Trophoblast cell (in vitro differentiated cells and primary cell): ENCODE data around the gene FASTK.

Source experiments
- DNase-seq, 2 donors: peaks; one replicate each; pipeline ENCODE4 v3.0.0-alpha.2; 2016
- H2AFZ ChIP-seq: 2 replicates; pipeline ENCODE4 v1.6.1; 2013; ENCODE audit warnings: low read length, moderate library complexity, mild to moderate bottlenecking; ENCODE audit not compliant: insufficient read depth, poor library complexity
- H2AK5ac ChIP-seq: 2 replicates; pipeline ENCODE4 v1.6.1; 2013; ENCODE audit warnings: mild to moderate bottlenecking, low read length
- H2BK120ac ChIP-seq: 2 replicates; pipeline ENCODE4 v1.6.1; 2013; ENCODE audit warnings: low read length, mild to moderate bottlenecking, moderate library complexity; ENCODE audit not compliant: insufficient read depth, poor library complexity
- H2BK12ac ChIP-seq: 2 replicates; pipeline ENCODE4 v1.6.1; 2013; ENCODE audit warnings: mild to moderate bottlenecking, low read length, moderate library complexity
- H2BK5ac ChIP-seq: 2 replicates; pipeline ENCODE4 v1.6.1; 2013; ENCODE audit warnings: low read length, low read depth, moderate library complexity, mild to moderate bottlenecking; ENCODE audit not compliant: poor library complexity
- H3K14ac ChIP-seq: 2 replicates; pipeline ENCODE4 v1.6.1; 2013; ENCODE audit warnings: mild to moderate bottlenecking, low read length
- H3K18ac ChIP-seq: 2 replicates; pipeline ENCODE4 v1.6.1; 2013; ENCODE audit warnings: mild to moderate bottlenecking, low read length
- H3K23ac ChIP-seq: 2 replicates; pipeline ENCODE4 v1.6.1; 2013; ENCODE audit warnings: low read length
- H3K27ac ChIP-seq: 2 replicates; pipeline ENCODE4 v1.5.1; 2013; ENCODE audit warnings: low read depth, mild to moderate bottlenecking, inconsistent platforms, low read length, moderate library complexity
- H3K27me3 ChIP-seq: 2 replicates; pipeline ENCODE4 v1.6.1; 2013; ENCODE audit warnings: inconsistent platforms, mild to moderate bottlenecking, low read length, moderate library complexity; ENCODE audit not compliant: insufficient read depth
- H3K36me3 ChIP-seq, 2 experiments: 1 replicate in 1 of 2; 2 replicates in 1 of 2; pipeline ENCODE4 v1.6.1; 2013; ENCODE audit warnings: low read length in 2 of 2, mild to moderate bottlenecking in 2 of 2, moderate library complexity in 1 of 2; ENCODE audit not compliant: insufficient read depth in 2 of 2, control insufficient read depth in 1 of 2
- H3K4ac ChIP-seq: 2 replicates; pipeline ENCODE4 v1.6.1; 2013; ENCODE audit warnings: low read depth, mild to moderate bottlenecking, low read length, moderate library complexity
- H3K4me1 ChIP-seq, 2 experiments: 1 replicate in 1 of 2; 2 replicates in 1 of 2; pipeline ENCODE4 v1.6.1; 2013; ENCODE audit warnings: low read length in 2 of 2, mild to moderate bottlenecking in 2 of 2, moderate library complexity in 1 of 2; ENCODE audit not compliant: insufficient read depth in 2 of 2, control insufficient read depth in 1 of 2
- H3K4me2 ChIP-seq: 2 replicates; pipeline ENCODE4 v1.6.1; 2013; ENCODE audit warnings: inconsistent platforms, mild to moderate bottlenecking, low read length, moderate library complexity
- H3K4me3 ChIP-seq: 2 replicates; pipeline ENCODE4 v1.5.1; 2013; ENCODE audit warnings: mild to moderate bottlenecking, low read depth, low read length, inconsistent platforms
- H3K79me1 ChIP-seq: one replicate; pipeline ENCODE4 v1.6.1; 2013; ENCODE audit warnings: low read length
- H3K79me2 ChIP-seq: 2 replicates; pipeline ENCODE4 v1.6.1; 2013; ENCODE audit warnings: low read length, mild to moderate bottlenecking; ENCODE audit not compliant: control insufficient read depth, insufficient read depth, poor library complexity
- H3K9ac ChIP-seq: 2 replicates; pipeline ENCODE4 v1.6.1; 2013; ENCODE audit warnings: mild to moderate bottlenecking, low read length
- H3K9me3 ChIP-seq: 2 replicates; pipeline ENCODE4 v1.6.1; 2013; ENCODE audit warnings: low read depth, mild to moderate bottlenecking, control low read depth, inconsistent platforms, low read length; ENCODE audit not compliant: insufficient read depth
- H4K12ac ChIP-seq: 2 replicates; pipeline ENCODE4 v1.6.1; 2013; ENCODE audit warnings: low read depth, mild to moderate bottlenecking, low read length, moderate library complexity
- H4K8ac ChIP-seq: 2 replicates; pipeline ENCODE4 v1.6.1; 2013; ENCODE audit warnings: low read depth, mild to moderate bottlenecking, low read length, moderate library complexity
- H4K91ac ChIP-seq: one replicate; pipeline ENCODE4 v1.6.1; 2013; ENCODE audit warnings: low read depth, mild to moderate bottlenecking, low read length, moderate library complexity
- WGBS: extraction: QIAGEN DNeasy Blood & Tissue Kit; methylation state at CpG from one replicate; pipeline ENCODE4 v1.1.7; 2013; ENCODE audit warnings: missing lambda C conversion rate; ENCODE audit not compliant: insufficient read length, insufficient coverage; ENCODE audit errors: extremely low coverage; 5-methylcytosine and 5-hydroxymethylcytosine counted together

The FASTK gene

DNA sequence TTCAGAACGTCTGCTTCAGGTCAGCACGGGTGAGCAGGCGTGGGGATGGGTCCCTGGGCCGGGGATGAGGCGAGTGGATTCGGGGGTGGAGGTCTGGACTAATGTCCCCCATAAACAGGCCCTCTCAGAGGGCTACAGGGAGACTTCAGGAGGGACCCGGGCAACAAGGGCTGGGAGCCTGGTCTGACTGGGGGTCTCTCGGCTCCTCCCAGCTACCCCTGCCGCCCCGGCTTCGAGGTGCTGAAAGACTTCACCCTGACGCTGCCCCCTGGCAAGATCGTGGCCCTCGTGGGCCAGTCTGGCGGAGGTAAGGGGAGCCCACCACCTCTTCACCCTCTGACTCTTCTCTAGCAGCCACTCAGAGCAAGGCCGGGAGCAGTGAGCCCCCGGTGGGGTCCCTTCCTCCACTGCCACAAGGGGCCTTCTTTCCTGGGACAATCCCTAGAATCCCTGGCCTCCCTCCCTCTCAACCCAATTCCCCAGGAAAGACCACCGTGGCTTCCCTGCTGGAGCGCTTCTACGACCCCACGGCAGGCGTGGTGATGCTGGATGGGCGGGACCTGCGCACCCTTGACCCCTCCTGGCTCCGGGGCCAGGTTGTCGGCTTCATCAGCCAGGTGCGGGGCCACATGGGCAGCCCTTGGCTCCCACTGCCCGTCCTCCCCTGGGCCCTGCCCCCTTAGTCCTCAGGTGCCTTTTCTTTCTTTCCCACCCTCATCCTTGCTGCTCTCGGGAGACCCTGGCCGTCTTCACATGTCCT, 39.8 kb downstream of the FASTK start:
- H3K18ac ChIP-seq, result no peak overlapping the region
- no peak overlapping the region for H3K4me3 ChIP-seq
- peaks cover 39 to 47% of the 10 kb centered on the region in 2 experiments for H3K36me3 ChIP-seq
- no peak overlapping the region for H3K9ac ChIP-seq
- no peaks in the 10 kb centered on the region for H3K27me3 ChIP-seq
- peaks cover 1% of the 10 kb centered on the region for H3K9me3 ChIP-seq
- H2AFZ ChIP-seq, result no peak overlapping the region
- no CpG with 5 or more reads among the region's 30 CpGs for WGBS
- H2AK5ac ChIP-seq, result peak overlapping the region; percentile 13
- H3K4ac ChIP-seq, result no peak overlapping the region
- no peak overlapping the region for H4K8ac ChIP-seq
- no peak overlapping the region for H4K12ac ChIP-seq
- DNase-seq, result no peak
- H2BK120ac ChIP-seq, result peak overlapping the region; percentile 65
- H3K4me2 ChIP-seq, result no peak overlapping the region
- no peaks in the 10 kb centered on the region for H3K79me2 ChIP-seq
- H3K23ac ChIP-seq, result no peak overlapping the region
- H3K27ac ChIP-seq, result no peak overlapping the region
- H4K91ac ChIP-seq, result peak overlapping the region; percentile 74
- H2BK5ac ChIP-seq, result no peak overlapping the region
- H3K14ac ChIP-seq, result peak overlapping the region; percentile 33
- peaks cover 19 to 21% of the 10 kb centered on the region in 2 experiments for H3K4me1 ChIP-seq
- H3K79me1 ChIP-seq, result peaks cover 13% of the 10 kb centered on the region
- peak overlapping the region; percentile 42 for H2BK12ac ChIP-seq

DNA sequence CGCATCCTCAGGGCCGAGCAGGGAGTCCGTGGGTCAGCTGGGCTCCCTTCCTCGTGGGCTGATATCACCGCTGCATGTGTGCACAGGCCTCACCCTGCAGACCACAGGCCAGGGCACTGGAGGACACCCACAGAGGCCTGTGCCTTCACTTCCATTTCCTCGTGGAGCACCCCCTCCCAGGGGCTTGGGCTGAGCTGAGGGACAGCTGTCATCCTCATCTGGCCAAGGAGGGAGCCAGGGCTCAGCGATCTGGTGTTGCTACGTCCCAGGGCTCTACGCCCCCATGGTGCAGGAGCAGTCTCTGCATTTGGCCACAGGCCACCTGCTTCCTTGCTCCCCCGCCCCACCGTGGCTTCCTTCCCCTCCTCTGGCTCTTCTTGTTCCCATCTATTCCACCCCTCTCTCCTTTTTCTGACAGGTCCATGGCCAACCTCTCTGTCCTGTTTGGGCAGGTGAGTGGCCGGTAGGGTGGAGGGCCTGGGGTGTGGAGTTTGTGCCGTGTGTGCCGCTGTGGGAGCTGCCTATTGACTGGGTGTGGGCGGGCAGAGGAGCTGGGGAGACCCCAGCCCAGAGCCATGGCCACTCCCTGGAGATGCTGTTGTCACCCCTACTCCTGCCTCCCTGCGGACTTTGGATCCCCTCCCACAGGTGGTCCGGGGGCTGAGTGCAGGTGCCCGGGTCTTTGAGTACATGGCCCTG, 40.6 kb downstream of the FASTK start:
- Histone ChIP-seq H3K4ac (peak overlapping the region; percentile 12), H3K79me2 (no peaks in the 10 kb centered on the region), H4K91ac (peak overlapping the region; percentile 74), H3K9me3 (peaks cover 1% of the 10 kb centered on the region), H3K36me3 (peaks cover 40 to 49% of the 10 kb centered on the region in 2 experiments), H3K18ac (peak overlapping the region; percentile 33), H4K12ac (no peak overlapping the region), H3K79me1 (peaks cover 13% of the 10 kb centered on the region), H2BK12ac (peak overlapping the region; percentile 42), H3K23ac (no peak overlapping the region), H4K8ac (peak overlapping the region; percentile 25), H3K9ac (no peak overlapping the region), H2BK120ac (peak overlapping the region; percentile 65), H3K4me2 (no peak overlapping the region), H2AFZ (no peak overlapping the region), H2AK5ac (peak overlapping the region; percentile 31), H3K27ac (peak overlapping the region; percentile 76), H3K27me3 (no peaks in the 10 kb centered on the region), H3K14ac (peak overlapping the region; percentile 41), H2BK5ac (peak overlapping the region; percentile 64), H3K4me3 (no peak overlapping the region), H3K4me1 (peaks cover 19 to 21% of the 10 kb centered on the region in 2 experiments)
- no peak for DNase-seq
- no CpG with 5 or more reads among the region's 18 CpGs for WGBS

DNA sequence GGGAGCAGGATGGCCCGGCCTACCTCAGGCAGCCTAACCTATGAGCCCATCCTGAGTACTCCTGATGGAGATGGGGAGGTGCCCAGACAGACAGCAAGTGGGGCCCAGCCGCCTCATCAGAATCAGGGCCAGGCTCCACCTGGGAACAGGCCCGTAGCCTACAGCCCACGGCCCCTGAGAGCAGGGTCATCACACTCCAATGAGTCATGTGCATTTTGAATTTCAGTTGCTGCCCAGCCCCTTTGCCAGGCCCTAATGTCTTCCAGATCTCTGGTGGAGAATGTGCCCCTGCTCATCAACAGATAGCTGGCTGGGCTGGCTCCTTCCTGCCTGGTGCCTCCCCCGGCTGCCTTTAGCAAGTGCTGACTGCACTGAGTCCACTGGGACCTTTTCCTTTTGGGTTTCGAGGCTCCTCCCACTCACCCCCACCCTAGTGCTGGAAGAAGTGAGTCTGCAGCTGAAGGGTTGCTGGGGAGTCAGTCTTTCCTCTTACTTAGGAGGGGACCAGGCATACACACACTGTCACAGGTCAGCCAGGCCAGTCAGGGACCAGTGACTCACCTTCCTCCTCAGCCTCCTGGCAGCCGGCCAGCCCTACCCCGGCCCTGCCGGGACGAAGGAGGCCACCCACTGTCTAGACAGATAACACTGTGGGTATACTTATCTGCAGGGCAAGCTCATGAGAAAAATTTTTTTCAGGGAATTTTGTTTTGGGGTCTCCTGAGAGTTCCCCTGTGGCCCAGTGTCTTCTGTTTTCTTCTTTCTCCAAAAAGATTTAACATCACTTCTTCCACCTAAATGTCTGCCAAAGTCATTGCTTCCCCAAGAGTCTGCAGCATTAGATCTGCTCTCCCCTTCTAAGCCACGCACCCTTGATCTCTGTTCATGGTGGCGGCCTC, 41.4 kb downstream of the FASTK start:
- peaks cover 13% of the 10 kb centered on the region for H3K79me1 ChIP-seq
- peak overlapping the region; percentile 65 for H2BK120ac ChIP-seq
- peak overlapping the region; percentile 41 for H3K14ac ChIP-seq
- H3K4me2 ChIP-seq, result no peak overlapping the region
- peaks cover 42 to 55% of the 10 kb centered on the region in 2 experiments for H3K36me3 ChIP-seq
- peak; percentile 66 to 70 for DNase-seq
- H2BK5ac ChIP-seq, result peak overlapping the region; percentile 64
- H3K23ac ChIP-seq, result no peak overlapping the region
- H3K27me3 ChIP-seq, result no peaks in the 10 kb centered on the region
- H3K4me3 ChIP-seq, result no peak overlapping the region
- H3K9ac ChIP-seq, result no peak overlapping the region
- peaks cover 1% of the 10 kb centered on the region for H3K9me3 ChIP-seq
- no peaks in the 10 kb centered on the region for H3K79me2 ChIP-seq
- H3K4ac ChIP-seq, result peak overlapping the region; percentile 13
- peaks cover 19 to 21% of the 10 kb centered on the region in 2 experiments for H3K4me1 ChIP-seq
- H2BK12ac ChIP-seq, result peak overlapping the region; percentile 42
- peak overlapping the region; percentile 25 for H4K8ac ChIP-seq
- peak overlapping the region; percentile 31 for H2AK5ac ChIP-seq
- peak overlapping the region; percentile 87 for H3K27ac ChIP-seq
- no peak overlapping the region for H4K12ac ChIP-seq
- WGBS, result no CpG with 5 or more reads among the region's 12 CpGs
- peak overlapping the region; percentile 40 for H3K18ac ChIP-seq
- H2AFZ ChIP-seq, result no peak overlapping the region
- peak overlapping the region; percentile 74 for H4K91ac ChIP-seq

DNA sequence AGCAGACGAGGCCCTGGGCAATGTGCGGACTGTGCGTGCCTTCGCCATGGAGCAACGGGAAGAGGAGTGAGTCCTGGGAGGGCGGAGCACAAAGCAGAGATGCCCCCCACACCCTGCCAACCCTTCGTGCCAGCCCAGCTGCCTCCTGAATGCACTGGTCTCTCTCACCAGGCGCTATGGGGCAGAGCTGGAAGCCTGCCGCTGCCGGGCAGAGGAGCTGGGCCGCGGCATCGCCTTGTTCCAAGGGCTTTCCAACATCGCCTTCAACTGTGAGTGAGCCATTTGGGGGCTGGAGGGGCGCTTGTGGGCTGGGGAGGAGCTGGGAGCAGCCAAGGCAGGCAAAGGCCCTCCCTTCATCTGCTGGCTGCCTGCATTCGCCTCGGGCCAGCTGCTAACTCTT, 44.7 kb downstream of the FASTK start:
- Histone ChIP-seq H2AK5ac (no peak overlapping the region), H3K27ac (no peak overlapping the region), H3K18ac (no peak overlapping the region), H3K79me1 (peaks cover 13% of the 10 kb centered on the region), H3K4me2 (no peak overlapping the region), H3K4me3 (no peak overlapping the region), H2BK120ac (no peak overlapping the region), H4K12ac (no peak overlapping the region), H3K4me1 (peaks cover 19 to 21% of the 10 kb centered on the region in 2 experiments), H4K91ac (no peak overlapping the region), H3K36me3 (peaks cover 38 to 45% of the 10 kb centered on the region in 2 experiments), H3K23ac (no peak overlapping the region), H3K27me3 (no peaks in the 10 kb centered on the region), H2BK12ac (no peak overlapping the region), H3K4ac (no peak overlapping the region), H2BK5ac (no peak overlapping the region), H2AFZ (no peak overlapping the region), H3K9ac (no peak overlapping the region), H3K79me2 (no peaks in the 10 kb centered on the region), H3K14ac (no peak overlapping the region), H3K9me3 (peaks cover 1% of the 10 kb centered on the region), H4K8ac (no peak overlapping the region)
- whole genome bisulfite sequencing, result no CpG with 5 or more reads among the region's 17 CpGs
- no peak for DNase-seq
